Measurements from ENCODE around the gene PRG3. TPM values are rescaled to one million over a fixed set of nuclear protein-coding genes. Genes with fewer than 3 reads are reported as not detected.

The PRG3 gene
- total RNA-seq, 1 donor from 2014 or later, result not detected

- TF ChIP-seq CTCF (IDR thresholded peaks at IDR 0.05; ENCODE audit: unreplicated experiment), result no peak
- peaks cover 45% of the 10 kb centered on the region for H3K4me1 Mint-ChIP-seq (ENCODE audit: unreplicated experiment)
- H3K36me3 Mint-ChIP-seq (ENCODE audit: low read depth, unreplicated experiment), result peaks cover 38% of the 10 kb centered on the region
- H3K4me3 Mint-ChIP-seq (ENCODE audit: unreplicated experiment), result no peak overlapping the region
- H3K27ac Mint-ChIP-seq (ENCODE audit: unreplicated experiment), result no peak overlapping the region
- H3K27me3 Mint-ChIP-seq (ENCODE audit: unreplicated experiment), result peaks cover 4% of the 10 kb centered on the region
- DNase-seq (ENCODE audit: low spot score), result no peak
- no peaks in the 10 kb centered on the region for H3K9me3 Mint-ChIP-seq (ENCODE audit: unreplicated experiment)
Measured at GRCh38 chr11:57410287-57410686, 29.3 kb upstream of the PRG3 start.

GRCh38 chr11:57409321-57410100, 28.6 kb upstream of the PRG3 start:
- Mint-ChIP-seq H3K27ac (ENCODE audit: unreplicated experiment) (no peak overlapping the region), H3K4me1 (ENCODE audit: unreplicated experiment) (peaks cover 41% of the 10 kb centered on the region), H3K36me3 (ENCODE audit: low read depth, unreplicated experiment) (peaks cover 30% of the 10 kb centered on the region), H3K27me3 (ENCODE audit: unreplicated experiment) (peaks cover 4% of the 10 kb centered on the region), H3K4me3 (ENCODE audit: unreplicated experiment) (no peak overlapping the region), H3K9me3 (ENCODE audit: unreplicated experiment) (no peaks in the 10 kb centered on the region)
- no peak for TF ChIP-seq CTCF (IDR thresholded peaks at IDR 0.05; ENCODE audit: unreplicated experiment)
- no peak for DNase-seq (ENCODE audit: low spot score)

GRCh38 chr11:57408771-57409170, 27.8 kb upstream of the PRG3 start:
- Mint-ChIP-seq H3K36me3 (ENCODE audit: low read depth, unreplicated experiment) (peaks cover 23% of the 10 kb centered on the region), H3K27me3 (ENCODE audit: unreplicated experiment) (peaks cover 2% of the 10 kb centered on the region), H3K4me3 (ENCODE audit: unreplicated experiment) (no peak overlapping the region), H3K27ac (ENCODE audit: unreplicated experiment) (no peak overlapping the region), H3K4me1 (ENCODE audit: unreplicated experiment) (peaks cover 38% of the 10 kb centered on the region), H3K9me3 (ENCODE audit: unreplicated experiment) (no peaks in the 10 kb centered on the region)
- no peak for DNase-seq (ENCODE audit: low spot score)
- TF ChIP-seq CTCF (IDR thresholded peaks at IDR 0.05; ENCODE audit: unreplicated experiment), result no peak

- H3K4me1 Mint-ChIP-seq (ENCODE audit: unreplicated experiment), result peaks cover 30% of the 10 kb centered on the region
- peaks cover 2% of the 10 kb centered on the region for H3K27me3 Mint-ChIP-seq (ENCODE audit: unreplicated experiment)
- no peak overlapping the region for H3K4me3 Mint-ChIP-seq (ENCODE audit: unreplicated experiment)
- H3K9me3 Mint-ChIP-seq (ENCODE audit: unreplicated experiment), result no peaks in the 10 kb centered on the region
- TF ChIP-seq CTCF (IDR thresholded peaks at IDR 0.05; ENCODE audit: unreplicated experiment), result no peak
- no peak for DNase-seq (ENCODE audit: low spot score)
- H3K36me3 Mint-ChIP-seq (ENCODE audit: low read depth, unreplicated experiment), result peaks cover 16% of the 10 kb centered on the region
- H3K27ac Mint-ChIP-seq (ENCODE audit: unreplicated experiment), result no peak overlapping the region
Measured at GRCh38 chr11:57407941-57408475, 27.1 kb upstream of the PRG3 start.
